ENCODE measurements around the gene ZNF398.
"Not testable (repeated sequence)": the region's sequence is repeated elsewhere in the genome, so short reads cannot be mapped to it uniquely, and the experiment has no call there.

Gene ZNF398

DNA sequence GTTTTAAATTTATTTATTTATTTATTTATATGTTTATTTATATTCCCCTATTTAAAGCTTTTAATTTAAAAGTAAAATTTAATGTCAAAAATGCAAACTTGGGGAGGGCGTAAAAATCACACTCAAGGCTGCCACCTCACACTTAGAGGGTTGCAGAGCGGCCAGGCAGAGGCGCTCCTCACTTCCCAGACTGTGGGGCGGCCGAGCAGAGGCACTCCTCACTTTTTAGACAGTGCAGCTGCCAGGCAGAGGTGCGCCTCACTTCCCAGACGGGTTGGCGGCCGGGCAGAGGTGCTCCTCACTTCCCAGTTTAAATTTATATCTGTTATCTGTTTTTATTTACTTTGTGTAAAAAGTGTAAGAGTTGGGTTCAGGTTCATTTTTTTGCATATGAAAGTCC is 11.1 kb upstream of the ZNF398 start:
- TF ChIP-seq, protein P1, sequence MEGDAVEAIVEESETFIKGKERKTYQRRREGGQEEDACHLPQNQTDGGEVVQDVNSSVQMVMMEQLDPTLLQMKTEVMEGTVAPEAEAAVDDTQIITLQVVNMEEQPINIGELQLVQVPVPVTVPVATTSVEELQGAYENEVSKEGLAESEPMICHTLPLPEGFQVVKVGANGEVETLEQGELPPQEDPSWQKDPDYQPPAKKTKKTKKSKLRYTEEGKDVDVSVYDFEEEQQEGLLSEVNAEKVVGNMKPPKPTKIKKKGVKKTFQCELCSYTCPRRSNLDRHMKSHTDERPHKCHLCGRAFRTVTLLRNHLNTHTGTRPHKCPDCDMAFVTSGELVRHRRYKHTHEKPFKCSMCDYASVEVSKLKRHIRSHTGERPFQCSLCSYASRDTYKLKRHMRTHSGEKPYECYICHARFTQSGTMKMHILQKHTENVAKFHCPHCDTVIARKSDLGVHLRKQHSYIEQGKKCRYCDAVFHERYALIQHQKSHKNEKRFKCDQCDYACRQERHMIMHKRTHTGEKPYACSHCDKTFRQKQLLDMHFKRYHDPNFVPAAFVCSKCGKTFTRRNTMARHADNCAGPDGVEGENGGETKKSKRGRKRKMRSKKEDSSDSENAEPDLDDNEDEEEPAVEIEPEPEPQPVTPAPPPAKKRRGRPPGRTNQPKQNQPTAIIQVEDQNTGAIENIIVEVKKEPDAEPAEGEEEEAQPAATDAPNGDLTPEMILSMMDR (IDR thresholded peaks at IDR 0.05; ENCODE audit: control insufficient read depth, extremely low read depth, insufficient read depth): no peak
- no peak for DNase-seq (ENCODE audit: low read depth)
- no peak overlapping the region for H3K4me3 ChIP-seq (ENCODE audit: low read depth, low read length)

DNA sequence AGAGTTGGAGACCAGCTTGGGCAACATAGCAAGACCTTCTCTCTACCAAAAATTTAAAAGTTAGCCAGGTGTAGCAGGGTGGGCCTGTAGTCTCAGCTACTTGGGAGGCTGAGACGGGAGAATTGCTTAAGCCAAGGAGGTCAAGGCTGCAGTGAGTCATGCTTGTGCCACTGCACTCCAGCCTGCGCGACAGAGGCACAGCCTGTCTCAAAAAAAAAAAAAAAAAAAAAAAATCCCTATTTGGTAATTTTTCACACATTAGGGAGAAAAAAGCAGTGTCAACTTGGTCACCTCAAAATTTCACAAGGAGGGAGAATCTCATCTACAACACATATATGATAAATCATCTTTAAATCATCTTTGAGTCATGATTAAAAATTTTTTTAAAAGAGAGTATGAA is 6.4 kb upstream of the ZNF398 start:
- TF ChIP-seq, protein P1 (IDR thresholded peaks at IDR 0.05; ENCODE audit: control insufficient read depth, extremely low read depth, insufficient read depth): no peak
- DNase-seq (ENCODE audit: low read depth): no peak
- H3K4me3 ChIP-seq (ENCODE audit: low read depth, low read length): no peak overlapping the region

DNA sequence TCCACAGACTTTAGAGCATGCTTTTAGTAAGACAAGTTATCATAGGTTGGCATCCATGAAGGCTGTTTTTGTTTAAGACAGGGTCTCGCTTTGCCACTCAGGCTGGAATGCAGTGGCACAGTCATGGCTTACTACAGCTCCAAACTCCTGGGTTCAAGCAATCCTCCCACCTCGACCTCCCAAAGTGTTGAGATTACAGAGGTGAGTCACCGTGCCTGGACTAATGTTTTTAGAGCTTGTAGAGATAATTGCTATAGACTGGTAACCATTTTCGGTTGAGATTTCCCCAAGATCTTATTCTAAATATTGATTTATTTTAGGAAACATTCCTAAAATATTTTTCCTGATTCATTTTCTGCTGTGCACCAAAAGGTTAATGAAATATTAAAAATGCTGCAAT is 5.4 kb upstream of the ZNF398 start:
- no peak for DNase-seq (ENCODE audit: low read depth)
- TF ChIP-seq, protein P1 (IDR thresholded peaks at IDR 0.05; ENCODE audit: control insufficient read depth, extremely low read depth, insufficient read depth): no peak
- no peak overlapping the region for H3K4me3 ChIP-seq (ENCODE audit: low read depth, low read length)

DNA sequence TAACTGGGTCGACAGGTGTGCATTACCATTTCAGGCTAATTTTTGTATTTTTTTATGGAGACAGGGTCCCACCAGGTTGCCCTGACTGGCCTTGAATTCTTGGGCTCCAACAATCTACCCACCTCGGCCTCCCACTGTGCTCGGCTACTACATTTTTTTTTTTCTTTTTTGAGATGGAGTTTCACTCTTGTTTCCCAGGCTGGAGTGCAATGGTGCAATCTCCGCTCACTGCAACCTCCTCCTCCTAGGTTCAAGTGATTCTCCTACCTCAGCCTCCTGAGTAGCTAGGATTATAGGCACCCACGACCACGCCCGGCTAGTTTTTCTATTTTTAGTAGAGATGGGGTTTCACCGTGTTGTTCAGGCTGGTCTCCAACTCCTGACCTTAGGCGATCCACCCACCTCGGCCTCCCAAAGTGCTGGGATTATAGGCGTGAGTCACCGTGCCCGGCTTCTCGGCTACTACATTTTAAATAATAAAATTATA is 2.8 kb upstream of the ZNF398 start:
- DNase-seq (ENCODE audit: low read depth): not testable (repeated sequence)
- peak overlapping the region; percentile 31 for H3K4me3 ChIP-seq (ENCODE audit: low read depth, low read length)

DNA sequence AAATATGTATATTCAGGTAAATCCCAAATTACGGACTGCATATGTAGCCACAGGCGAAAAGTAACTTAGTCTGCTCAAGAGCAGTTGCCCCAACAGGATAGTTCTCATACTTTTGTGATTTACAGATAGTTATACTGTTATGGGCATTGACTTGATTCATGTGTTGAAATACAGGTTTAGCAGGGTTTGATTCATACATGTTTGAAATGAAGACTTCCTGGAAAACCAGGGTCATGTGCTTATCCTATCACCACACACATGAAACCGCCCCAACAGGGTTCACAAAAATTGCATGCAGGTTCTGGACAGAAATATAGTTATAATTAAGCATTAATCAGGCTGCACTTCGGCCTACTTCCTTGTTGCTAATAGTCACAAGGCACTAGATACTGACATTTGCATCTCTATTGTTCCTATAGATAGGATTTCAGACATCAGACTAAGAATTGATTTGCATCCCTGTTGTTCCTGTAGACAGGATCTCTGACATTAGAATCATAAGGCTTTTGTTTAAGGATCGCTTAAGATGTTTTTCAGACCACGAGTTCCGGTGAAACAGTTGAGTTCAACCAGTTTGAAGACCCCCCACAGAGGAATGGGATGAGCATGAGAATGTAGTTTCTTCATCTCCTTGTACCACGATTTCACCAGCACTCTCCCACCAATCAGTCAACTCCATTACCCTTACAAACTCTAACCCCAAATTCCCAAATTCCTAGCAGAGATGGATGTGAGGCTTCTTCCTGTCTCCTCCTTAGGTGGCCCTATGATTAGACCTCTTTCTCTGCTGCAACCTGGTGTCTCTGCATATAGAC is 2.0 kb upstream of the ZNF398 start:
- TF ChIP-seq, protein P1 (IDR thresholded peaks at IDR 0.05; ENCODE audit: control insufficient read depth, extremely low read depth, insufficient read depth): no peak
- H3K4me3 ChIP-seq (ENCODE audit: low read depth, low read length): peak overlapping the region; percentile 31
- DNase-seq (ENCODE audit: low read depth): peak; percentile 96

DNA sequence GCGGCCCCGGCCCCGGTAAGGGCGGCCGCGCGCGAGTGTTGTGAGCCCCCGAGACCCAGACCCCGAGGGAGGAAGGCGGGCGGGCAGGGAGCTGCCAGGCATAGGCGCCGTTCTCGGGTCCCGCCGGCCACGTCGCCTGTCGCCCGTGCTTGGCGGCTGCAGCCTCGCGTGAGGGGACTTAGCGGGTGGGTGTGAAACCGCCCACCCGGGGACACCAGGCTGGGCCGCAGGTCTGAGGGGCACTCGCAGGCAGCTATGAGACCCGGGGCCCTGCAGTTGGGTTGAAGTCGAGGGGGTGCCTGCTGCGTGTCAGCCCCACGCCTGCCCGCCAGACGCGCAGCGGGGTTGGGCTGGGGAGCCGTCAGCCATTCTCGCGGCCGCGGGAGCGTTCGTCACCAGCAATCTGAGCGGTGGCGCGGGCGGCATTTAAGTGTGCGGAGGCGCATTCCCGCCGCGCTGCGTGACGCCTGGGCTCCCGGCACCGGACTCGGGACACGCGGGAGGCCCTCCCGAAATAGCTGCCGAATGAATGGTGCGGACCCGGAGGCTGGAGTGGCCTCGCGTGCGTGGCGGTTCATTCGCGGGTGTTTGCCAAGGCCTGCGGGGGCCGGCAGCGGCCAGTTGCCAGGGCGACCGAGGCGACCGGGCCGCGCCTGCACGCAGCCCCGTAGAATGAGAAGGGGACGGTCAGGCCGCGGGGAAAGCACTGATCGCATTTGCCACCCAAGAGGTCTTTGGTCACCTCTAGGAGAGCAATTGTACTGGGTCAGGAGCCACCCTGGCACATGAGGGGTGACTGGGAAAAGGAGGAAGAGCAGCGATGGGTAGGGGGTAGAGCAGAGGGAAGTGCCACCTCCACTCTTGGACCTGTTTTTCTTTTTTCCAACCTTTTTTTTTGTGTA is 750 bp downstream of the ZNF398 start:
- DNase-seq (ENCODE audit: low read depth): no peak

More for the DNA sequence above, 750 bp downstream of the ZNF398 start:
- H3K4me3 ChIP-seq (ENCODE audit: low read depth, low read length): peak overlapping the region; percentile 85
- TF ChIP-seq, protein P1 (IDR thresholded peaks at IDR 0.05; ENCODE audit: control insufficient read depth, extremely low read depth, insufficient read depth): no peak
